C4-2B (cell line): ENCODE data around the gene C21orf91.
A peak's percentile ranks its signal among the peaks of the same experiment; 100 is the strongest.

ENCODE experiments used
- H3K27ac ChIP-seq: fragments of 450-650 bp; 2 replicates; pipeline ENCODE4 v1.5.1; 2017
- CTCF ChIP-seq: fragments of 450-650 bp; conservative IDR thresholded peaks from 2 replicates; pipeline ENCODE4 v1.5.1; 2017; ENCODE audit warnings: mild to moderate bottlenecking
- ZFX ChIP-seq: fragments of 450-650 bp; IDR thresholded peaks from 2 replicates; pipeline ENCODE4 v1.6.1; 2017

C21orf91 gene

GRCh38 chr21:17841103-17841502, 21.9 kb upstream of the C21orf91 start:
- H3K27ac ChIP-seq: no peak overlapping the region
- TF ChIP-seq ZFX (no peak), CTCF (no peak)

DNA sequence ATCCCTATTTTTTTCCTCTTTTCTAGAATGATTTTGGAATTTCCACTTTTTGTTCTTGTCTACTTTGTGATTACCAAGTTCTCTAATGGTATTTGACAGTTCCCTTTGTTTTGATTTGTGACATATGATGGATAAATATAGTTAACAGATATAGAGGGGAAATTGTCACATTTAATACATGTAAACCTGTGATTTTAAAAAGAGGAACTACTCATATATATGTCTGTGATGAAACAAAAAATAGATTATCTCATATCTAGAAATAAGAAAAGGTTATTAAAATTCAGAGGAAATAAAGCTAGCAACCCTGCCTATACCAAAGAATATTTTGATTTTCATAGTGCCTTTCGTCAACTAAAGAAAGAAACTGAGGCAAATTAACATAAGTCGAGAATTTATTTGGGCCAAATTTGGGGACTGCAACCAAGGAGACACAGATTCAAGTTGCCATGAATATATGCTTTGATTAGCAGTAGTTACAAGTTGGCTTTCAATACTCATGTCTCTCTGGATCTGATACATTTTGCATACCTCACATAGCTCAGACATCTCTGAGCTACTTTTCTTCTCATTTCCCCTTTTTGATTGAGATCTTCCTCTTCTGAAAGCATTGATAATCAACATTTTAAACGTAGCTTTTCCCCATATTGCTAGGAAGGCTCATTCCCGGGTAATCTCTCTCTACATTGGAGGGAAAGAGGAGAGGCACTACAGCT, 15.6 kb upstream of the C21orf91 start:
- no peak for TF ChIP-seq CTCF
- no peak for TF ChIP-seq ZFX
- no peak overlapping the region for H3K27ac ChIP-seq

DNA sequence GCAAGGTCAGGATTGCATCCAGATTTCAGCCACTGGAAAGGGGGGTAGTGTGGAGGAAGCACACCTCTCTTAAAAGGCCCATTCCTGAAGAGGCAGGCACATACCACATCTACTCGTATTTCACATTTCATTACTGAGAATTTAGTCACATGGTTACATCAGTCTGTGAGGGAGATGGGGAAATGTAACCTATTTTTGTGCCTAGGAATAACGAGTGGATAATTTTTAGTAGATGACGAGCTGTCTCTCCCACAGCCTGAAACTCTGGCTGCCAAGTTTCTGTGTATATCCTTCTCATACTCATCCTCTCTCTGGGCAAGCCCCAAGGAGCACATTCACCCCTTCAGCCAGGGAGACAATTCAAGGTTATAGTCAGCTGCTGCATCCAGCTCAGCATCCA, 10.3 kb upstream of the C21orf91 start:
- TF ChIP-seq CTCF (no peak), ZFX (no peak)
- no peak overlapping the region for H3K27ac ChIP-seq

- no peak overlapping the region for H3K27ac ChIP-seq
- TF ChIP-seq CTCF (no peak), ZFX (no peak)
Measured at GRCh38 chr21:17828223-17828622, 9.1 kb upstream of the C21orf91 start.

- H3K27ac ChIP-seq: no peak overlapping the region
- no peak for TF ChIP-seq CTCF
- TF ChIP-seq ZFX: no peak
Measured at GRCh38 chr21:17823846-17824245, 4.7 kb upstream of the C21orf91 start.

DNA sequence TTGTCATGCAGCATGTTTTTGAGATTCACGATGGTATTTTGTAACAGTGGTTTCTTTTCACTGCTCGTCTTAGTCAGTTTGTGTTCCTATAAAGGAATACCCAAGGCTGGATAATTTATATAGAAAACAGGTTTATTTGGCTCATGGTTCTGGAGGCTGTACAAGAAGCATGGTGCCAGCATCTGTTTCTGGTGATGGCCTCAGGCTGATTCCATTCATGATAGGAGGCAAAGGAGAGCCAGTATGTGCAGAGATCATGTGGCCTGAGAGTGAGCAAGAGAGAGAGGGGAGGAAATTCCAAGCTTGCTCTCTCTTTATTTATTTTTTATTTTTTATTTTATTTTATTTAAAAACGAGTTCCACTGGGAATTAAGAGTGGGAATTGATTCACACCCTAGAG, 2.0 kb upstream of the C21orf91 start:
- TF ChIP-seq CTCF (no peak), ZFX (no peak)
- no peak overlapping the region for H3K27ac ChIP-seq

GRCh38 chr21:17819877-17820229, 697 bp upstream of the C21orf91 start:
- H3K27ac ChIP-seq: peak overlapping the region; percentile 81
- TF ChIP-seq CTCF (no peak), ZFX (no peak)
